ENCODE data around the gene FGFR3. TPM values are rescaled to one million over a fixed set of nuclear protein-coding genes. Genes with fewer than 3 reads are reported as not detected.

The FGFR3 gene
- total RNA-seq, 1 donor from 2014 or later: 32.1 TPM

- TF ChIP-seq CTCF (IDR thresholded peaks at IDR 0.05): no peak
- H3K27ac ChIP-seq: no peak overlapping the region
- DNase-seq (no peak), ATAC-seq (no peak)
- H3K27me3 ChIP-seq: no peaks in the 10 kb centered on the region
- H3K36me3 ChIP-seq: peaks cover 94% of the 10 kb centered on the region
- intact Hi-C loops (cut with DNase I): no loop called here
- H3K9me3 ChIP-seq: no peaks in the 10 kb centered on the region
- H3K4me3 ChIP-seq: no peak overlapping the region
- H3K4me1 ChIP-seq: no peaks in the 10 kb centered on the region
Measured at GRCh38 chr4:1836650-1837049, 43.6 kb downstream of the FGFR3 start.

- no peak overlapping the region for H3K27ac ChIP-seq
- no peaks in the 10 kb centered on the region for H3K4me1 ChIP-seq
- H3K4me3 ChIP-seq: no peak overlapping the region
- ATAC-seq: no peak
- no peak for TF ChIP-seq CTCF (IDR thresholded peaks at IDR 0.05)
- intact Hi-C loops (cut with DNase I): no loop called here
- peaks cover 91% of the 10 kb centered on the region for H3K36me3 ChIP-seq
- DNase-seq: no peak
- H3K27me3 ChIP-seq: no peaks in the 10 kb centered on the region
- H3K9me3 ChIP-seq: no peaks in the 10 kb centered on the region
Measured at GRCh38 chr4:1837069-1837468, 44.0 kb downstream of the FGFR3 start.

- Histone ChIP-seq H3K27me3 (no peaks in the 10 kb centered on the region), H3K4me3 (no peak overlapping the region), H3K36me3 (peaks cover 86% of the 10 kb centered on the region), H3K27ac (no peak overlapping the region), H3K4me1 (no peaks in the 10 kb centered on the region), H3K9me3 (no peaks in the 10 kb centered on the region)
- DNase-seq (no peak), ATAC-seq (peak; percentile 70)
- TF ChIP-seq CTCF (IDR thresholded peaks at IDR 0.05): no peak
- intact Hi-C loops (cut with DNase I): no loop called here
Measured at GRCh38 chr4:1839282-1839681, 46.2 kb downstream of the FGFR3 start.

DNA sequence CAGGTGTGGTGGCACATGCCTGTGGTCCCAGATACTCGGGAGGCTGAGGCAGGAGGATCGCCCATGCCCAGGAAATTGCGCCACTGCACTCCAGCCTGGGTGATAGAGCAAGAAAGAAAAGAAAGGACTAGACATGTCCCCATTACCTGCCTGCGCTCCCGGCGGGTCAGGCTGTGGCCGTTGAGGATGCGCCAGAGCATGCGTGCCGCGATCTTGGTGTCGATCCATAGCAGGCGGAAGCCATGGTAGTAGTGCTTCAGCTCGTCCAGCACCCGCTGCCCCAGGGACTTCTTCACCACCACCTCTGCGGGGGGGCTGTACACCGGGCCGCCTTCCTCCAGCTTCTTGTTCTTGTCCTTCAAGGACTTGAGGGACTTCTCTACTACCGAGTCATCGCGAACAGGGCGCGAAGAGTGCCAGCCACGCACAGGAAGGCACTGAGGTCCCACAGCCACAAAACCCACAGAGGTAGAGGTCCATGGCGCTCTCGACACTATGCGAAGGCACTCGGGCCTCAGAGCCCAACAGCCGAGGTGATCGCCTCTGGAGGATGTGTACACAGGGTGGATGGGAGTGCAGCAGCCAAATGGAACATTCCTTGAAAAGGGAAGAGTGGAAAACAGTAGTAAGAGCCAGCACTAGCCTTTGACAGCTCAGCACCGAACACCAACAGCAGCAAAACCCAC lies 48.3 kb downstream of the FGFR3 start:
- DNase-seq (no peak), ATAC-seq (peak; percentile 39)
- Histone ChIP-seq H3K4me1 (no peaks in the 10 kb centered on the region), H3K36me3 (peaks cover 86% of the 10 kb centered on the region), H3K9me3 (no peaks in the 10 kb centered on the region), H3K27me3 (no peaks in the 10 kb centered on the region), H3K27ac (no peak overlapping the region), H3K4me3 (no peak overlapping the region)
- no peak for TF ChIP-seq CTCF (IDR thresholded peaks at IDR 0.05)
- intact Hi-C loops (cut with DNase I): no loop called here

DNA sequence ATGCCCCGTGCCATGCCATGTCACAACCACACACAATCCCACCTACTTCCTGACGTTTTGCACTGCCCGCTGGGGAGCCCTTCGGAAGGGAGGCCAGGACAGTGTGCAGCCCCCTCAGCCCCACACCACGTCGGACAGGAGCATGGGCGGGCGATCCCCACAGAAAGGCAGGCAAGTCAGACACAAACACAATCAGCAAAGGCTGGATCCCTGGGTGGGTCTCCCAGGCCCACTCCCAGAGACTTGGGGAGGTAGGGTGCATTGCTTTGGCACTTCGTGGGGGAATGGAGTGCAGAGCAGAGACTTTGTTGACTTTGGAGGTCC lies 48.8 kb downstream of the FGFR3 start:
- intact Hi-C loops (cut with DNase I): no loop called here
- H3K9me3 ChIP-seq: no peaks in the 10 kb centered on the region
- ATAC-seq (no peak), DNase-seq (no peak)
- no peaks in the 10 kb centered on the region for H3K4me1 ChIP-seq
- TF ChIP-seq CTCF (IDR thresholded peaks at IDR 0.05): no peak
- peaks cover 86% of the 10 kb centered on the region for H3K36me3 ChIP-seq
- H3K4me3 ChIP-seq: no peak overlapping the region
- H3K27me3 ChIP-seq: no peaks in the 10 kb centered on the region
- H3K27ac ChIP-seq: no peak overlapping the region

Measured in upper lobe of right lung (tissue), 1 donor.